Muscle of back (tissue), 13 donors: Measurements from ENCODE around the gene RANBP2. TPM values are rescaled to one million over a fixed set of nuclear protein-coding genes. Genes with fewer than 3 reads are reported as not detected.
"Not testable (repeated sequence)": the region's sequence is repeated elsewhere in the genome, so short reads cannot be mapped to it uniquely, and the experiment has no call there.

Source experiments
- DNase-seq, 3 donors: peaks; one replicate each; pipeline versions ENCODE4 v3.0.0 to v3.0.0-alpha.2; 2013
- long read RNA-seq, 9 donors: transcript quantifications; one replicate each; lab custom pipeline, GENCODE V29; 2026
- polyA plus RNA-seq, 10 donors: library from polyadenylated mRNA; unstranded; fragments of 120-200 nt; gene quantifications; one replicate each; pipeline ENCODE4 v1.2.1, GENCODE V29; 2013; ENCODE audit not compliant: insufficient read length in 10 of 10

The RANBP2 gene
- 10 to 100 TPM; 27.1 to 45.4 (median 35.2) TPM for polyA plus RNA-seq
- long read RNA-seq, donor 1 = 0 reads
- long read RNA-seq, donor 2, partial matches to known transcripts = 5 of 5 reads
- long read RNA-seq, donor 2, other reads (novel, unspliced or antisense) = 0 of 5 reads
- long read RNA-seq, donor 3 = 0 reads
- long read RNA-seq, donor 4 = 0 reads
- long read RNA-seq, donor 5 = 0 reads
- long read RNA-seq, donor 6, partial matches to known transcripts = 0 of 6 reads
- long read RNA-seq, donor 6, other reads (novel, unspliced or antisense) = 6 of 6 reads
- long read RNA-seq, donor 7 = 0 reads
- long read RNA-seq, donor 8 = 0 reads
- long read RNA-seq, donor 9 = 0 reads

- DNase-seq = peak; percentile 97 to 99 (median 99)
These were observed at the start of gene RANBP2 for GRCh38 chr2:108719149-108720044. RANBP2 (plus strand) TSS chr2:108719482; CDS start chr2:108719607, 125 bp downstream.

- DNase-seq = not testable (repeated sequence)
These were observed 49.0 kb upstream of the RANBP2 start for GRCh38 chr2:108670282-108670681.

GRCh38 chr2:108672200-108672805 is 47.0 kb upstream of the RANBP2 start:
- DNase-seq = not testable (repeated sequence)

- DNase-seq = not testable (repeated sequence)
These were observed 42.8 kb upstream of the RANBP2 start for GRCh38 chr2:108676522-108676921.

GRCh38 chr2:108677239-108677744 is 42.0 kb upstream of the RANBP2 start:
- DNase-seq = not testable (repeated sequence)

- peak; percentile 41 to 64 (median 51) for DNase-seq
These were observed 41.1 kb upstream of the RANBP2 start for GRCh38 chr2:108678198-108678651.

GRCh38 chr2:108680805-108681204 is 38.5 kb upstream of the RANBP2 start:
- DNase-seq = not testable (repeated sequence)

- DNase-seq = not testable (repeated sequence)
These were observed 30.2 kb upstream of the RANBP2 start for GRCh38 chr2:108688818-108689756.

- not testable (repeated sequence) for DNase-seq
These were observed 29.3 kb upstream of the RANBP2 start for GRCh38 chr2:108690001-108690400.

- DNase-seq = no peak
These were observed 27.8 kb upstream of the RANBP2 start for GRCh38 chr2:108691447-108691846.

- peak in 2 of 3 donors; percentile 6 to 16 for DNase-seq
These were observed 18.1 kb upstream of the RANBP2 start for GRCh38 chr2:108701208-108701607.

- no peak for DNase-seq
These were observed 17.5 kb upstream of the RANBP2 start for GRCh38 chr2:108701806-108702205.

GRCh38 chr2:108704871-108705270 is 14.4 kb upstream of the RANBP2 start:
- no peak for DNase-seq

- DNase-seq = no peak
These were observed 12.0 kb upstream of the RANBP2 start for GRCh38 chr2:108707300-108707699.

GRCh38 chr2:108716971-108717370 is 2.3 kb upstream of the RANBP2 start:
- not testable (repeated sequence) for DNase-seq

- DNase-seq = not testable (repeated sequence)
These were observed 6.8 kb downstream of the RANBP2 start for GRCh38 chr2:108726048-108726447.

- DNase-seq = not testable (repeated sequence)
These were observed 15.4 kb downstream of the RANBP2 start for GRCh38 chr2:108734656-108735055.

GRCh38 chr2:108757973-108758372 is 38.7 kb downstream of the RANBP2 start:
- not testable (repeated sequence) for DNase-seq

- DNase-seq = not testable (repeated sequence)
These were observed 43.3 kb downstream of the RANBP2 start for GRCh38 chr2:108762618-108763017.

GRCh38 chr2:108766671-108767070 is 47.4 kb downstream of the RANBP2 start:
- not testable (repeated sequence) for DNase-seq
